ENCODE results near the gene TEX36. TPM values are rescaled to one million over a fixed set of nuclear protein-coding genes. Genes with fewer than 3 reads are reported as not detected.

Gene TEX36
- total RNA-seq, 1 experiment from 2014 or later = not detected

DNA sequence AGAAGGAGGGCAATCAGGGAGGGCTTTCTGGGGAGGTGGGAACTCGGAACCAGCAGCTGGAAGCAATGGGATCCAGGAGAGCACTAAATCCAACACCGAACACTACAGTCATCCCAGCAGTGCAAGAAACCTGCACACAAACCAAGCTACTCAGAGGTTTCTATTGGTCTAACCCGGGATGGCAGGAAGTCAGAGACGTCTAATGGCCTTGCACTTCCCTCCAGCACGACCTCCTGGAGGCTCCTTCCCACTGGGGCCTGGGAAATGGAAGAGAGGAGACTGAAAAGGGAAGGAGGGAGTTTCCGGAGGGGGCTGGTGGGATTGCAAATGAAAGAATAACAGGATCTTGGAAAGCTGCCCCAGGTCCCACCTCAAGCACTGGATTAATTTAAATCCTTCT lies 56.3 kb downstream of the TEX36 start:
- H3K14ac ChIP-seq (ENCODE audit: insufficient read depth, low read length) = no peak overlapping the region
- no peak for DNase-seq
- no peak overlapping the region for H2BK15ac ChIP-seq (ENCODE audit: low read depth, low read length)
- H2AFZ ChIP-seq (ENCODE audit: low read length) = no peak overlapping the region
- H3K79me1 ChIP-seq (ENCODE audit: insufficient read depth, low read depth, low read length, poor library complexity, severe bottlenecking) = no peaks in the 10 kb centered on the region
- Mint-ChIP-seq H3K4me3 (no peak overlapping the region), H3K9me3 (peaks cover 0 to 2% of the 10 kb centered on the region in 2 experiments; a peak in 2 of 5 replicates), H3K36me3 (ENCODE audit: insufficient read depth in 1 of 3, low read depth in 3 of 3) (no peaks in the 10 kb centered on the region; a peak in 1 of 7 replicates), H3K27me3 (ENCODE audit: low read depth) (peaks cover 8% of the 10 kb centered on the region), H3K27ac (no peak overlapping the region), H3K4me1 (peaks cover 0 to 5% of the 10 kb centered on the region in 2 experiments; a peak in 3 of 4 replicates)
- H3T11ph ChIP-seq (ENCODE audit: low read length) = no peak overlapping the region
- no CpG with 5 or more reads among the region's 6 CpGs for WGBS (ENCODE audit: extremely low coverage, insufficient read length, low lambda C conversion rate)
- H4K91ac ChIP-seq (ENCODE audit: insufficient read length, low read depth, low read length) = no peak overlapping the region
- H4K5ac ChIP-seq (ENCODE audit: insufficient read length, low read depth, low read length) = no peak overlapping the region
- no peaks in the 10 kb centered on the region for H3K23me2 ChIP-seq (ENCODE audit: insufficient read length, low read depth, low read length, poor library complexity, severe bottlenecking)
- no peak overlapping the region for H3K23ac ChIP-seq (ENCODE audit: insufficient read length, low read depth, low read length)
- no peaks in the 10 kb centered on the region for H3K4me1 ChIP-seq (ENCODE audit: insufficient read depth, low read length)
- no peak overlapping the region for H3K18ac ChIP-seq (ENCODE audit: insufficient read length, low read depth, low read length)
- H3K9me3 ChIP-seq (ENCODE audit: control insufficient read depth, low read depth, low read length) = no peaks in the 10 kb centered on the region
- H3K27ac ChIP-seq (ENCODE audit: insufficient read length, low read depth, low read length) = no peak overlapping the region
- no peak overlapping the region for H2BK120ac ChIP-seq (ENCODE audit: low read depth, low read length, poor library complexity, severe bottlenecking)
- H2AK5ac ChIP-seq (ENCODE audit: insufficient read length, low read length) = no peak overlapping the region
- no peak overlapping the region for H3K9ac ChIP-seq (ENCODE audit: extremely low read depth, insufficient read length, low read length)
- no peaks in the 10 kb centered on the region for H3K79me2 ChIP-seq (ENCODE audit: insufficient read depth, low read length)
- TF ChIP-seq CTCF (conservative IDR thresholded peaks at IDR 0.05) = no peak
- no peaks in the 10 kb centered on the region for H3K27me3 ChIP-seq (ENCODE audit: insufficient read depth, low read length)
- no peak overlapping the region for H3K4ac ChIP-seq (ENCODE audit: low read depth, low read length)
- H3K4me2 ChIP-seq (ENCODE audit: insufficient read depth, insufficient read length, low read length) = no peak overlapping the region
- H2BK5ac ChIP-seq (ENCODE audit: insufficient read length, low read length) = no peak overlapping the region
- no peak overlapping the region for H2BK12ac ChIP-seq (ENCODE audit: insufficient read length, low read depth, low read length)
- no peaks in the 10 kb centered on the region for H4K20me1 ChIP-seq (ENCODE audit: control insufficient read depth, insufficient read depth, insufficient read length)
- H3K56ac ChIP-seq (ENCODE audit: insufficient read length, low read depth, low read length) = no peak overlapping the region
- H2BK20ac ChIP-seq (ENCODE audit: low read depth, low read length, poor library complexity, severe bottlenecking) = no peak overlapping the region
- no peak overlapping the region for H4K8ac ChIP-seq (replicated peaks; ENCODE audit: insufficient read length, low read depth, low read length)
